Vagina (tissue), 2 donors: ENCODE results near the gene BASP1. TPM values are rescaled to one million over a fixed set of nuclear protein-coding genes. Genes with fewer than 3 reads are reported as not detected.

Source experiments
- DNase-seq, 2 donors: peaks; one replicate each; pipeline ENCODE4 v3.0.0-alpha.2; 2017; ENCODE audit errors: extremely low spot score in 2 of 2
- H3K27ac ChIP-seq: fragments of 200-600 bp; sonication (generic); one replicate; pipeline ENCODE4 v1.5.1; 2019
- H3K27me3 ChIP-seq: fragments of 200-600 bp; sonication (generic); one replicate; pipeline ENCODE4 v1.5.1; 2019
- H3K36me3 ChIP-seq, 2 donors: fragments of 200-600 bp; sonication (generic); one replicate each; pipeline ENCODE4 v1.5.1; 2017 to 2019
- H3K4me1 ChIP-seq: fragments of 200-600 bp; sonication (generic); one replicate; pipeline ENCODE4 v1.5.1; 2019
- H3K4me3 ChIP-seq, 2 donors: fragments of 200-600 bp; sonication (generic); 1 replicate in 1 of 2; 2 replicates in 1 of 2; pipeline ENCODE4 v1.5.1; 2016 to 2019
- H3K9me3 ChIP-seq: fragments of 200-600 bp; sonication (generic); one replicate; pipeline ENCODE4 v1.5.1; 2019
- CTCF ChIP-seq, 3 experiments: fragments of 450-650 bp in 2 of 3; fragments of 200-600 bp in 1 of 3; sonication (generic) in 1 of 3; IDR thresholded peaks; one replicate each; pipeline ENCODE4 v1.5.1; 2017 to 2019; ENCODE audit warnings: antibody characterized with exemption in 3 of 3, mild to moderate bottlenecking in 2 of 3, moderate library complexity in 2 of 3
- POLR2A ChIP-seq, 2 donors: fragments of 450-650 bp; IDR thresholded peaks; one replicate each; pipeline ENCODE4 v1.6.1; 2017; ENCODE audit warnings: antibody characterized with exemption in 2 of 2, mild to moderate bottlenecking in 2 of 2, moderate library complexity in 2 of 2
- POLR2AphosphoS5 ChIP-seq, 2 donors: sonication (generic); formaldehyde crosslinking; IDR thresholded peaks; one replicate each; pipeline ENCODE4 v1.9.0; 2017; ENCODE audit warnings: antibody characterized with exemption in 2 of 2, mild to moderate bottlenecking in 2 of 2, low read depth in 1 of 2; ENCODE audit not compliant: insufficient read depth in 1 of 2
- intact Hi-C: fragments of 100-400 bp; cut with DNase I; formaldehyde crosslinking; loops from one replicate; pipeline ENCODE4 v1.15.1; 2023
- total RNA-seq: library from RNA; depleted of rRNA; stranded (reverse); fragments of >200 nt; gene quantifications from one replicate; pipeline ENCODE4 v1.2.3, GENCODE V29; 2016

Gene BASP1
- total RNA-seq, 1 donor from 2014 or later = 46.4 TPM

GRCh38 chr5:17218353-17219005, 1.0 kb downstream of the BASP1 start:
- no peaks in the 10 kb centered on the region for H3K27me3 ChIP-seq
- TF ChIP-seq CTCF (IDR thresholded peaks at IDR 0.05) (no peak), POLR2AphosphoS5 (IDR thresholded peaks at IDR 0.05; ENCODE audit: insufficient read depth in 1 of 2, low read depth in 1 of 2) (peak in 1 of 2 donors; percentile 27), POLR2A (IDR thresholded peaks at IDR 0.05) (no peak)
- intact Hi-C loops = loop anchor here (5.0 kb wide), 1 partner anchor 1089 kb away; no protein-coding TSS in a partner anchor

GRCh38 chr5:17219006-17219422, 1.6 kb downstream of the BASP1 start:
- intact Hi-C loops = loop anchor here (5.0 kb wide), 1 partner anchor 1088 kb away; no protein-coding TSS in a partner anchor
- peak overlapping the region; percentile 63 to 68 for H3K4me3 ChIP-seq
- peaks cover 22% of the 10 kb centered on the region for H3K4me1 ChIP-seq
- H3K36me3 ChIP-seq = no peaks in the 10 kb centered on the region
- peak overlapping the region; percentile 77 for H3K27ac ChIP-seq
- no peak for DNase-seq
- H3K27me3 ChIP-seq = no peaks in the 10 kb centered on the region
- no peak for TF ChIP-seq POLR2A (IDR thresholded peaks at IDR 0.05)
- TF ChIP-seq CTCF (IDR thresholded peaks at IDR 0.05) = no peak
- no peak for TF ChIP-seq POLR2AphosphoS5 (IDR thresholded peaks at IDR 0.05; ENCODE audit: insufficient read depth in 1 of 2, low read depth in 1 of 2)
- no peaks in the 10 kb centered on the region for H3K9me3 ChIP-seq

More at GRCh38 chr5:17218353-17219005, 1.0 kb downstream of the BASP1 start:
- no peak for DNase-seq
- Histone ChIP-seq H3K27ac (peak overlapping the region; percentile 77), H3K9me3 (no peaks in the 10 kb centered on the region), H3K36me3 (no peaks in the 10 kb centered on the region), H3K4me1 (peaks cover 17% of the 10 kb centered on the region), H3K4me3 (peak overlapping the region; percentile 63 to 68)

GRCh38 chr5:17219469-17219868, 2.0 kb downstream of the BASP1 start:
- TF ChIP-seq CTCF (IDR thresholded peaks at IDR 0.05) (no peak), POLR2AphosphoS5 (IDR thresholded peaks at IDR 0.05; ENCODE audit: insufficient read depth in 1 of 2, low read depth in 1 of 2) (no peak), POLR2A (IDR thresholded peaks at IDR 0.05) (no peak)
- no peak for DNase-seq
- Histone ChIP-seq H3K4me1 (peaks cover 27% of the 10 kb centered on the region), H3K4me3 (peak overlapping the region; percentile 63 to 68), H3K27ac (no peak overlapping the region), H3K36me3 (no peaks in the 10 kb centered on the region), H3K9me3 (no peaks in the 10 kb centered on the region), H3K27me3 (no peaks in the 10 kb centered on the region)
- intact Hi-C loops = loop anchor here (5.0 kb wide), 1 partner anchor 1088 kb away; no protein-coding TSS in a partner anchor

GRCh38 chr5:17219992-17220391, 2.6 kb downstream of the BASP1 start:
- H3K27me3 ChIP-seq = no peaks in the 10 kb centered on the region
- no peak for TF ChIP-seq POLR2AphosphoS5 (IDR thresholded peaks at IDR 0.05; ENCODE audit: insufficient read depth in 1 of 2, low read depth in 1 of 2)
- no peak for TF ChIP-seq POLR2A (IDR thresholded peaks at IDR 0.05)
- TF ChIP-seq CTCF (IDR thresholded peaks at IDR 0.05) = no peak
- intact Hi-C loops = loop anchor here (5.0 kb wide), 1 partner anchor 1087 kb away; no protein-coding TSS in a partner anchor
- DNase-seq = no peak
- no peak overlapping the region for H3K27ac ChIP-seq
- no peaks in the 10 kb centered on the region for H3K36me3 ChIP-seq
- peaks cover 27% of the 10 kb centered on the region for H3K4me1 ChIP-seq
- H3K9me3 ChIP-seq = no peaks in the 10 kb centered on the region
- H3K4me3 ChIP-seq = no peak overlapping the region

- Histone ChIP-seq H3K27ac (no peak overlapping the region), H3K4me3 (no peak overlapping the region), H3K36me3 (no peaks in the 10 kb centered on the region), H3K4me1 (peaks cover 27% of the 10 kb centered on the region), H3K9me3 (no peaks in the 10 kb centered on the region), H3K27me3 (no peaks in the 10 kb centered on the region)
- TF ChIP-seq POLR2A (IDR thresholded peaks at IDR 0.05) = no peak
- TF ChIP-seq CTCF (IDR thresholded peaks at IDR 0.05) = no peak
- TF ChIP-seq POLR2AphosphoS5 (IDR thresholded peaks at IDR 0.05; ENCODE audit: insufficient read depth in 1 of 2, low read depth in 1 of 2) = no peak
- intact Hi-C loops = no loop called here
- DNase-seq = no peak
These were observed 3.0 kb downstream of the BASP1 start for GRCh38 chr5:17220469-17220868.
